Thyroid gland (tissue), 4 donors: ENCODE results near the gene MACROD1. TPM values are rescaled to one million over a fixed set of nuclear protein-coding genes. Genes with fewer than 3 reads are reported as not detected.

Source experiments
- DNase-seq, 2 donors: peaks; one replicate each; pipeline ENCODE4 v3.0.0-alpha.2; 2019
- H3K27ac ChIP-seq, 3 donors: fragments of 200-600 bp; sonication (generic); 1 replicate in 2 of 3; 2 replicates in 1 of 3; pipeline ENCODE4 v1.5.1; 2016 to 2019; ENCODE audit warnings: mild to moderate bottlenecking in 1 of 3, moderate library complexity in 1 of 3
- H3K27me3 ChIP-seq: fragments of 200-600 bp; sonication (generic); one replicate; pipeline ENCODE4 v1.5.1; 2019
- H3K36me3 ChIP-seq, 2 donors: fragments of 200-600 bp; sonication (generic); one replicate each; pipeline ENCODE4 v1.5.1; 2016 to 2019
- H3K4me1 ChIP-seq, 2 donors: fragments of 200-600 bp; sonication (generic); one replicate each; pipeline ENCODE4 v1.5.1; 2017 to 2019
- H3K4me3 ChIP-seq, 3 donors: fragments of 200-600 bp; sonication (generic); replicated peaks in 1 of 3; 1 replicate in 2 of 3; 2 replicates in 1 of 3; pipeline ENCODE4 v1.5.1; 2016; ENCODE audit warnings: mild to moderate bottlenecking in 1 of 3
- H3K9me3 ChIP-seq: fragments of 200-600 bp; sonication (generic); one replicate; pipeline ENCODE4 v1.5.1; 2017
- CTCF ChIP-seq, 6 experiments: fragments of 200-600 bp in 3 of 6; fragments of 450-650 bp in 3 of 6; sonication (generic) in 3 of 6; IDR thresholded peaks; one replicate each; pipeline ENCODE4 v1.5.1; 2016 to 2019; ENCODE audit warnings: antibody characterized with exemption in 6 of 6, mild to moderate bottlenecking in 2 of 6, inconsistent platforms in 1 of 6, moderate library complexity in 1 of 6
- POLR2A ChIP-seq, 2 donors: fragments of 450-650 bp; IDR thresholded peaks; one replicate each; pipeline ENCODE4 v1.6.1; 2017; ENCODE audit warnings: antibody characterized with exemption in 2 of 2, mild to moderate bottlenecking in 2 of 2, moderate library complexity in 1 of 2
- WGBS, 2 donors: methylation state at CpG; one replicate each; pipeline ENCODE4 v1.1.5; 2017; 5-methylcytosine and 5-hydroxymethylcytosine counted together
- intact Hi-C: fragments of 100-400 bp; cut with DNase I; formaldehyde crosslinking; loops from one replicate; pipeline ENCODE4 v1.15.1; 2023
- total RNA-seq, 4 donors: library from RNA; depleted of rRNA; stranded (reverse); fragments of >200 nt; gene quantifications; one replicate each; pipeline ENCODE4 v1.2.3, GENCODE V29; 2016

Gene MACROD1
- total RNA-seq, 4 donors from 2014 or later, result 62.5 to 89.5 (median 70.0) TPM

- no peaks in the 10 kb centered on the region for H3K27me3 ChIP-seq
- H3K27ac ChIP-seq, result no peak overlapping the region
- no peak overlapping the region for H3K4me3 ChIP-seq
- H3K4me1 ChIP-seq, result no peaks in the 10 kb centered on the region
- intact Hi-C loops, result no loop called here
- no peaks in the 10 kb centered on the region for H3K36me3 ChIP-seq
- WGBS, 2 donors, result 86 to 87% methylated on average over 10 of the region's 10 CpGs
- TF ChIP-seq CTCF (IDR thresholded peaks at IDR 0.05) (no peak), POLR2A (IDR thresholded peaks at IDR 0.05) (no peak)
- no peak for DNase-seq
- no peaks in the 10 kb centered on the region for H3K9me3 ChIP-seq
These were observed 91.7 kb downstream of the MACROD1 start for GRCh38 chr11:64074239-64074638.

- H3K27me3 ChIP-seq, result no peaks in the 10 kb centered on the region
- no peaks in the 10 kb centered on the region for H3K4me1 ChIP-seq
- H3K36me3 ChIP-seq, result no peaks in the 10 kb centered on the region
- TF ChIP-seq POLR2A (IDR thresholded peaks at IDR 0.05), result no peak
- H3K27ac ChIP-seq, result no peak overlapping the region
- intact Hi-C loops, result no loop called here
- no peak for DNase-seq
- 82 to 83% methylated on average over 9 to 13 of the region's 13 CpGs for WGBS, 2 donors
- H3K9me3 ChIP-seq, result no peaks in the 10 kb centered on the region
- no peak overlapping the region for H3K4me3 ChIP-seq
These were observed 92.4 kb downstream of the MACROD1 start for GRCh38 chr11:64073542-64073941.

DNA sequence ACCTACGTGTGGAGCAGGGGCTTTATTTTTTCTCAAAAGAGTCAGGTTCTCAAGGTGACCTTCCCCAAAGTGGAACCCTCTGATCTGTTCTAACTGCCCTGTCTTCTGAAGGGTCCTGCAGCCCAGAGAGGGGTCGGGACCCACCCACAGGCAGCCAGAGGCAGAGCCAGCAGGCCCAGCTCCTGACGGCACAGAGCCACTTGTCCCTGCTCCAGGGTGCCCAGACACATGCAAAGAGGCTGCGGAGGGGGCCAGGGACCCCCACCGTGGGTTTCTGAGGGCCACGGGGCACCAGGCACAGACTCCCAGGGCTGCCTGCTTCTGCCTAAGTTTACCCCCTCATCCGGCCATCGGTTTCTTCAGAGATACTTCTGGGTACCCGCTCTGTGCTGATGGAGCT is 93.0 kb downstream of the MACROD1 start:
- TF ChIP-seq CTCF (IDR thresholded peaks at IDR 0.05), result no peak
- TF ChIP-seq POLR2A (IDR thresholded peaks at IDR 0.05), result no peak
- H3K36me3 ChIP-seq, result no peaks in the 10 kb centered on the region
- H3K4me1 ChIP-seq, result no peaks in the 10 kb centered on the region
- WGBS, 2 donors, result 90 to 92% methylated on average over 5 to 9 of the region's 9 CpGs
- no peak overlapping the region for H3K27ac ChIP-seq
- no peak overlapping the region for H3K4me3 ChIP-seq
- intact Hi-C loops, result no loop called here
- DNase-seq, result no peak
- H3K9me3 ChIP-seq, result no peaks in the 10 kb centered on the region
- no peaks in the 10 kb centered on the region for H3K27me3 ChIP-seq

GRCh38 chr11:64072403-64072802 is 93.5 kb downstream of the MACROD1 start:
- WGBS, 2 donors, result 83 to 91% methylated on average over 8 of the region's 8 CpGs
- no peaks in the 10 kb centered on the region for H3K27me3 ChIP-seq
- intact Hi-C loops, result no loop called here
- no peaks in the 10 kb centered on the region for H3K9me3 ChIP-seq
- TF ChIP-seq POLR2A (IDR thresholded peaks at IDR 0.05), result no peak
- no peak for TF ChIP-seq CTCF (IDR thresholded peaks at IDR 0.05)
- no peak overlapping the region for H3K27ac ChIP-seq
- no peak for DNase-seq
- no peaks in the 10 kb centered on the region for H3K36me3 ChIP-seq
- no peaks in the 10 kb centered on the region for H3K4me1 ChIP-seq
- no peak overlapping the region for H3K4me3 ChIP-seq

- H3K36me3 ChIP-seq, result no peaks in the 10 kb centered on the region
- no peaks in the 10 kb centered on the region for H3K4me1 ChIP-seq
- intact Hi-C loops, result no loop called here
- WGBS, 2 donors, result 56 to 58% methylated on average over 13 to 20 of the region's 20 CpGs
- H3K27me3 ChIP-seq, result no peaks in the 10 kb centered on the region
- no peaks in the 10 kb centered on the region for H3K9me3 ChIP-seq
- H3K4me3 ChIP-seq, result no peak overlapping the region
- peak; percentile 32 to 45 for DNase-seq
- no peak overlapping the region for H3K27ac ChIP-seq
- TF ChIP-seq POLR2A (IDR thresholded peaks at IDR 0.05) (no peak), CTCF (IDR thresholded peaks at IDR 0.05) (no peak)
These were observed 94.1 kb downstream of the MACROD1 start for GRCh38 chr11:64071849-64072248.

DNA sequence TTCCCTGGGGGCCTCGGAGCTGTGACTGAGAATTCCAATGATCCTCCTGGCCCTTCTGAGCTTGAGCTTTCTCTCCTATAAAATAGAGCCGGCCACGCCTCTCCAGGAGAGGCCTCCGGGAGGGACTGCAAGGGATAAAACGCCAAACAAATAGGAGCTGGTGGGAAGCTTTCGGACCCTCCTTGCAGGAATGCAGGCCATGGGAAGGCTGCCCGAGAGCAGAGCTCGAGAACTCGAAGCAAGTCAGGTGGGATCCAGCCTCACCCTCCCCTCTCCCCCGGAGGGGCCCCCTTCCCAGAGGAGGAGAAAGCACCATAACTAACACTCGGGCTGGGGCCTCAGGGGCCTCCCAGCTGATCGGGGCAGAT is 95.6 kb downstream of the MACROD1 start:
- 80% methylated on average over 12 of the region's 12 CpGs for WGBS, 2 donors
- H3K27me3 ChIP-seq, result no peaks in the 10 kb centered on the region
- H3K27ac ChIP-seq, result no peak overlapping the region
- intact Hi-C loops, result no loop called here
- no peak overlapping the region for H3K4me3 ChIP-seq
- TF ChIP-seq POLR2A (IDR thresholded peaks at IDR 0.05), result no peak
- no peak for TF ChIP-seq CTCF (IDR thresholded peaks at IDR 0.05)
- H3K9me3 ChIP-seq, result no peaks in the 10 kb centered on the region
- DNase-seq, result no peak
- H3K4me1 ChIP-seq, result no peaks in the 10 kb centered on the region
- no peaks in the 10 kb centered on the region for H3K36me3 ChIP-seq
